Peyer's patch (tissue), 4 donors: ENCODE results near the gene RGMA.

Experiments
- POLR2A ChIP-seq, 2 donors: fragments of 450-650 bp; IDR thresholded peaks; one replicate each; pipeline ENCODE4 v1.5.1; 2017; ENCODE audit warnings: antibody characterized with exemption in 2 of 2, mild to moderate bottlenecking in 2 of 2, moderate library complexity in 2 of 2
- TF ChIP-seq, protein P1 (sequence below), 6 experiments: fragments of 450-650 bp in 4 of 6; fragments of 200-600 bp in 2 of 6; sonication (generic) in 1 of 6; IDR thresholded peaks; one replicate each; pipeline ENCODE4 v1.5.1; 2017 to 2019; ENCODE audit warnings: antibody characterized with exemption in 6 of 6, mild to moderate bottlenecking in 3 of 6, moderate library complexity in 1 of 6

GRCh38 chr15:93086791-93087190 is 2.2 kb downstream of the RGMA start:
- TF ChIP-seq, protein P1, sequence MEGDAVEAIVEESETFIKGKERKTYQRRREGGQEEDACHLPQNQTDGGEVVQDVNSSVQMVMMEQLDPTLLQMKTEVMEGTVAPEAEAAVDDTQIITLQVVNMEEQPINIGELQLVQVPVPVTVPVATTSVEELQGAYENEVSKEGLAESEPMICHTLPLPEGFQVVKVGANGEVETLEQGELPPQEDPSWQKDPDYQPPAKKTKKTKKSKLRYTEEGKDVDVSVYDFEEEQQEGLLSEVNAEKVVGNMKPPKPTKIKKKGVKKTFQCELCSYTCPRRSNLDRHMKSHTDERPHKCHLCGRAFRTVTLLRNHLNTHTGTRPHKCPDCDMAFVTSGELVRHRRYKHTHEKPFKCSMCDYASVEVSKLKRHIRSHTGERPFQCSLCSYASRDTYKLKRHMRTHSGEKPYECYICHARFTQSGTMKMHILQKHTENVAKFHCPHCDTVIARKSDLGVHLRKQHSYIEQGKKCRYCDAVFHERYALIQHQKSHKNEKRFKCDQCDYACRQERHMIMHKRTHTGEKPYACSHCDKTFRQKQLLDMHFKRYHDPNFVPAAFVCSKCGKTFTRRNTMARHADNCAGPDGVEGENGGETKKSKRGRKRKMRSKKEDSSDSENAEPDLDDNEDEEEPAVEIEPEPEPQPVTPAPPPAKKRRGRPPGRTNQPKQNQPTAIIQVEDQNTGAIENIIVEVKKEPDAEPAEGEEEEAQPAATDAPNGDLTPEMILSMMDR (IDR thresholded peaks at IDR 0.05), result no peak
- no peak for TF ChIP-seq POLR2A (IDR thresholded peaks at IDR 0.05)
